CD14-positive monocyte (primary cell): ENCODE measurements around the gene PFN1. TPM values are rescaled to one million over a fixed set of nuclear protein-coding genes. Genes with fewer than 3 reads are reported as not detected.

Source experiments
- DNase-seq, 3 donors: peaks; one replicate each; pipeline ENCODE4 v3.0.0-alpha.2; 2011 to 2022
- H2AFZ ChIP-seq: 2 replicates; pipeline ENCODE4 v1.6.0; 2012; ENCODE audit warnings: mild to moderate bottlenecking, low read depth, low read length, inconsistent platforms; ENCODE audit not compliant: insufficient read depth, poor library complexity, severe bottlenecking
- H3K27ac ChIP-seq, 2 donors: 1 replicate in 1 of 2; 2 replicates in 1 of 2; pipeline ENCODE4 v1.5.1; 2012 to 2013; ENCODE audit warnings: low read length in 2 of 2, control low read depth in 1 of 2, inconsistent platforms in 1 of 2, low read depth in 1 of 2, mild to moderate bottlenecking in 1 of 2
- H3K27me3 ChIP-seq, 2 donors: one replicate each; pipeline versions ENCODE4 v1.6.0 to v1.6.1; 2011 to 2013; ENCODE audit warnings: low read length in 2 of 2; ENCODE audit not compliant: control insufficient read depth in 2 of 2, insufficient read depth in 2 of 2
- H3K36me3 ChIP-seq, 2 donors: replicated peaks in 1 of 2; 1 replicate in 1 of 2; 2 replicates in 1 of 2; pipeline versions ENCODE4 v1.5.1 to v1.6.1; 2012 to 2013; ENCODE audit warnings: low read length in 2 of 2, control low read depth in 1 of 2, inconsistent platforms in 1 of 2, mild to moderate bottlenecking in 1 of 2; ENCODE audit not compliant: insufficient read depth in 2 of 2, control insufficient read depth in 1 of 2
- H3K4me1 ChIP-seq, 2 donors: 1 replicate in 1 of 2; 2 replicates in 1 of 2; pipeline versions ENCODE4 v1.5.1 to v1.6.1; 2012 to 2013; ENCODE audit warnings: low read length in 2 of 2, control low read depth in 1 of 2, inconsistent platforms in 1 of 2, mild to moderate bottlenecking in 1 of 2, moderate library complexity in 1 of 2; ENCODE audit not compliant: insufficient read depth in 2 of 2, control insufficient read depth in 1 of 2
- H3K4me2 ChIP-seq: replicated peaks from 2 replicates; pipeline ENCODE3; 2012; ENCODE audit warnings: low read length, moderate library complexity, mild to moderate bottlenecking; ENCODE audit not compliant: poor library complexity, severe bottlenecking; ENCODE audit errors: extremely low read depth
- H3K4me3 ChIP-seq, 3 experiments: fragments of 200-600 bp in 1 of 3; sonication (generic) in 1 of 3; replicated peaks in 1 of 3; 1 replicate in 2 of 3; 2 replicates in 1 of 3; pipeline ENCODE4 v1.5.1; 2011 to 2013; ENCODE audit warnings: low read length in 3 of 3, mild to moderate bottlenecking in 3 of 3, control low read depth in 2 of 3, low read depth in 2 of 3, inconsistent platforms in 1 of 3, moderate library complexity in 1 of 3
- H3K79me2 ChIP-seq: 2 replicates; pipeline ENCODE4 v1.6.0; 2012; ENCODE audit warnings: mild to moderate bottlenecking, control low read depth, inconsistent platforms, low read length, moderate library complexity; ENCODE audit not compliant: insufficient read depth
- H3K9ac ChIP-seq: 2 replicates; pipeline ENCODE4 v1.6.0; 2017; ENCODE audit warnings: low read length, mild to moderate bottlenecking; ENCODE audit not compliant: insufficient read depth, poor library complexity, severe bottlenecking
- H3K9me3 ChIP-seq, 2 donors: replicated peaks in 1 of 2; 1 replicate in 1 of 2; 2 replicates in 1 of 2; pipeline versions ENCODE4 v1.5.1 to v1.6.1; 2012 to 2013; ENCODE audit warnings: low read length in 2 of 2, control low read depth in 1 of 2; ENCODE audit not compliant: control insufficient read depth in 1 of 2, insufficient read depth in 1 of 2
- H4K20me1 ChIP-seq: 2 replicates; pipeline ENCODE4 v1.6.0; 2012; ENCODE audit warnings: mild to moderate bottlenecking, low read length, control low read depth, moderate library complexity; ENCODE audit not compliant: insufficient read depth
- H3K27ac Mint-ChIP-seq, 7 donors: one replicate each; pipeline ENCODE4 v1.8.0; 2020; ENCODE audit warnings: mild to moderate bottlenecking in 7 of 7, mixed read lengths in 7 of 7, moderate library complexity in 6 of 7, inconsistent platforms in 2 of 7
- H3K27me3 Mint-ChIP-seq, 3 donors: one replicate each; pipeline ENCODE4 v1.8.0; 2021 to 2022; ENCODE audit warnings: low read depth in 3 of 3, mild to moderate bottlenecking in 3 of 3, mixed read lengths in 3 of 3, moderate library complexity in 3 of 3, inconsistent platforms in 1 of 3
- H3K36me3 Mint-ChIP-seq, 2 donors: one replicate each; pipeline ENCODE4 v1.8.0; 2020; ENCODE audit warnings: mixed read lengths in 2 of 2, inconsistent platforms in 1 of 2, mild to moderate bottlenecking in 1 of 2
- H3K4me1 Mint-ChIP-seq: one replicate; pipeline ENCODE4 v1.8.0; 2020; ENCODE audit warnings: mild to moderate bottlenecking, mixed read lengths
- H3K4me3 Mint-ChIP-seq, 2 donors: one replicate each; pipeline ENCODE4 v1.8.0; 2020; ENCODE audit warnings: mild to moderate bottlenecking in 2 of 2, mixed read lengths in 2 of 2, moderate library complexity in 1 of 2
- H3K9me3 Mint-ChIP-seq, 7 donors: one replicate each; pipeline ENCODE4 v1.8.0; 2020 to 2022; ENCODE audit warnings: mixed read lengths in 7 of 7, mild to moderate bottlenecking in 6 of 7, moderate library complexity in 6 of 7, inconsistent platforms in 2 of 7
- WGBS: methylation state at CpG from one replicate; pipeline ENCODE4 v1.1.5; 2013; ENCODE audit warnings: missing lambda C conversion rate; ENCODE audit not compliant: insufficient coverage; 5-methylcytosine and 5-hydroxymethylcytosine counted together
- intact Hi-C, 2 donors: fragments of 100-400 bp; cut with micrococcal nuclease; formaldehyde crosslinking; loops; one replicate each; pipeline versions ENCODE4 v1.15.0 to v1.15.1; 2023
- polyA plus RNA-seq, 3 donors: library from polyadenylated mRNA; depleted of rRNA in 1 of 3; unstranded in 2 of 3; stranded (reverse) in 1 of 3; fragments of 300-500 nt in 2 of 3; fragments of >200 nt in 1 of 3; fragmentation: Illumina TruSeq in 2 of 3; gene quantifications; 1 replicate in 2 of 3; 2 replicates in 1 of 3; pipeline ENCODE4 v1.2.3, GENCODE V29; 2012 to 2021
- TF ChIP-seq, protein P1 (sequence below): fragments of 200-600 bp; IDR thresholded peaks from one replicate; pipeline ENCODE4 v1.8.0; 2022; ENCODE audit warnings: antibody characterized with exemption, mild to moderate bottlenecking

PFN1 gene
- polyA plus RNA-seq, 3 donors, result 842 to 1,613 (median 1,582) TPM

DNA sequence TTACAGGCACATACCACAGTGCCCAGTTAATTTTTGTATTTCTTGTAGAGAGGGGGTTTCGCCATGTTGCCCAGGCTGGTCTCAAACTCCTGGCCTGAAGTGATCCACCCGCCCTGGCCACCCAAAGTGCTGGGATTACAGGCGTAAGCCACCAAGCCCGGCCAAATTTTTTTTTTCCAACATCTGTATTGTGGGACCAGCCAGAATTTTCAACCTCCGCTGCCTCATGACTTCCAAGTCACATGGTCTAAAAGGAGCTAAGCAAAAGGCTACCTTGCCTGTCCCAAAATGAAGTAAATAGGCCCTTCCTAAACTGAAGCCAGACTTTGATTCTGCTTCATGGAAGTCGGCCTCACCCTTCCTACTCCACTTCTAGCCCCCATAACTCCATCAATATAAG, 23.5 kb upstream of the PFN1 start:
- peaks cover 44 to 57% of the 10 kb centered on the region in 2 donors for H3K4me1 ChIP-seq
- no peak overlapping the region for H3K4me3 ChIP-seq
- peaks cover 0 to 2% (median 2%) of the 10 kb centered on the region in 3 donors for H3K27me3 Mint-ChIP-seq
- intact Hi-C loops, result no loop called here
- peaks cover 33% of the 10 kb centered on the region for H3K79me2 ChIP-seq
- peaks cover 46 to 73% of the 10 kb centered on the region in 2 donors for H3K36me3 ChIP-seq
- peaks cover 44% of the 10 kb centered on the region for H3K4me1 Mint-ChIP-seq
- H2AFZ ChIP-seq, result no peak overlapping the region
- H3K36me3 Mint-ChIP-seq, result peaks cover 69 to 81% of the 10 kb centered on the region in 2 donors
- H3K4me2 ChIP-seq, result no peak overlapping the region
- H3K27ac Mint-ChIP-seq, result peak overlapping the region in 1 of 7 donors; percentile 59
- H3K9ac ChIP-seq, result no peak overlapping the region
- peaks cover 6% of the 10 kb centered on the region for H4K20me1 ChIP-seq
- DNase-seq, result no peak
- H3K27me3 ChIP-seq, result no peaks in the 10 kb centered on the region
- no peaks in the 10 kb centered on the region for H3K9me3 ChIP-seq
- WGBS, result 96% methylated on average over 4 of the region's 6 CpGs
- peak overlapping the region in 1 of 2 donors; percentile 60 for H3K27ac ChIP-seq
- no peaks in the 10 kb centered on the region for H3K9me3 Mint-ChIP-seq
- TF ChIP-seq, protein P1, sequence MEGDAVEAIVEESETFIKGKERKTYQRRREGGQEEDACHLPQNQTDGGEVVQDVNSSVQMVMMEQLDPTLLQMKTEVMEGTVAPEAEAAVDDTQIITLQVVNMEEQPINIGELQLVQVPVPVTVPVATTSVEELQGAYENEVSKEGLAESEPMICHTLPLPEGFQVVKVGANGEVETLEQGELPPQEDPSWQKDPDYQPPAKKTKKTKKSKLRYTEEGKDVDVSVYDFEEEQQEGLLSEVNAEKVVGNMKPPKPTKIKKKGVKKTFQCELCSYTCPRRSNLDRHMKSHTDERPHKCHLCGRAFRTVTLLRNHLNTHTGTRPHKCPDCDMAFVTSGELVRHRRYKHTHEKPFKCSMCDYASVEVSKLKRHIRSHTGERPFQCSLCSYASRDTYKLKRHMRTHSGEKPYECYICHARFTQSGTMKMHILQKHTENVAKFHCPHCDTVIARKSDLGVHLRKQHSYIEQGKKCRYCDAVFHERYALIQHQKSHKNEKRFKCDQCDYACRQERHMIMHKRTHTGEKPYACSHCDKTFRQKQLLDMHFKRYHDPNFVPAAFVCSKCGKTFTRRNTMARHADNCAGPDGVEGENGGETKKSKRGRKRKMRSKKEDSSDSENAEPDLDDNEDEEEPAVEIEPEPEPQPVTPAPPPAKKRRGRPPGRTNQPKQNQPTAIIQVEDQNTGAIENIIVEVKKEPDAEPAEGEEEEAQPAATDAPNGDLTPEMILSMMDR, result no peak
- H3K4me3 Mint-ChIP-seq, result no peak overlapping the region

DNA sequence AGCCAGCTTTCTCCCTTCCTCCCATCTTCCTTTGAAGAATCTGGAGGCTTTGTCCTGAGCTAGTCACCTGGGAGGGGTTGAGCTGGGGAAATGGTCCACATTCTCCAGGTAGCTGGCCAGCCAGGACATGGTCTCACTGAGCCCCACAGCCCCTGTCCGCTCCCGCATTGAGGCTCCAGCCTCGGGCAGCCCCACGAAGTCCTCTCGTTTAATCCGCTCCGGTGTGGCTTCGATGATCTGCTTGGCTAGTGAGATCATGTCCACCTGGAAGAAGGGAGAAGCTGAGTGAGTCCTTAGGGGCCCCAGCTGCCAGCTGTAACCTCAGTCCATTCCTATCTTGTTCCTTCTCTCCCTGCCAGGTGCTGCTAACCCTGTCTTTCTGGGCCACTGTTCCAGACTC, 21.9 kb upstream of the PFN1 start:
- H3K4me1 Mint-ChIP-seq, result peaks cover 52% of the 10 kb centered on the region
- no peaks in the 10 kb centered on the region for H3K9me3 ChIP-seq
- H3K4me3 Mint-ChIP-seq, result no peak overlapping the region
- no peak overlapping the region for H2AFZ ChIP-seq
- peaks cover 0 to 2% (median 2%) of the 10 kb centered on the region in 3 donors for H3K27me3 Mint-ChIP-seq
- peaks cover 6% of the 10 kb centered on the region for H4K20me1 ChIP-seq
- intact Hi-C loops, result no loop called here
- WGBS, result 94% methylated on average over 8 of the region's 8 CpGs
- H3K27ac ChIP-seq, result no peak overlapping the region
- peaks cover 42 to 57% of the 10 kb centered on the region in 2 donors for H3K36me3 ChIP-seq
- peaks cover 67 to 72% of the 10 kb centered on the region in 2 donors for H3K36me3 Mint-ChIP-seq
- H3K9me3 Mint-ChIP-seq, result no peaks in the 10 kb centered on the region
- H3K79me2 ChIP-seq, result peaks cover 36% of the 10 kb centered on the region
- H3K4me2 ChIP-seq, result no peak overlapping the region
- no peak for DNase-seq
- H3K27me3 ChIP-seq, result no peaks in the 10 kb centered on the region
- peak overlapping the region in 1 of 7 donors; percentile 79 for H3K27ac Mint-ChIP-seq
- TF ChIP-seq, protein P1, result no peak
- peaks cover 59 to 72% of the 10 kb centered on the region in 2 donors for H3K4me1 ChIP-seq
- no peak overlapping the region for H3K4me3 ChIP-seq
- no peak overlapping the region for H3K9ac ChIP-seq
